NCI-H82 treated with DMSO at 0.1 percent for 48 hours (cell line): ENCODE data around the gene CCR6.

Source experiments
- DNase-seq: peaks from one replicate; lab custom pipeline; 2025; ENCODE audit not compliant: unreplicated experiment; lab: John Stamatoyannopoulos, UW

The CCR6 gene

DNA sequence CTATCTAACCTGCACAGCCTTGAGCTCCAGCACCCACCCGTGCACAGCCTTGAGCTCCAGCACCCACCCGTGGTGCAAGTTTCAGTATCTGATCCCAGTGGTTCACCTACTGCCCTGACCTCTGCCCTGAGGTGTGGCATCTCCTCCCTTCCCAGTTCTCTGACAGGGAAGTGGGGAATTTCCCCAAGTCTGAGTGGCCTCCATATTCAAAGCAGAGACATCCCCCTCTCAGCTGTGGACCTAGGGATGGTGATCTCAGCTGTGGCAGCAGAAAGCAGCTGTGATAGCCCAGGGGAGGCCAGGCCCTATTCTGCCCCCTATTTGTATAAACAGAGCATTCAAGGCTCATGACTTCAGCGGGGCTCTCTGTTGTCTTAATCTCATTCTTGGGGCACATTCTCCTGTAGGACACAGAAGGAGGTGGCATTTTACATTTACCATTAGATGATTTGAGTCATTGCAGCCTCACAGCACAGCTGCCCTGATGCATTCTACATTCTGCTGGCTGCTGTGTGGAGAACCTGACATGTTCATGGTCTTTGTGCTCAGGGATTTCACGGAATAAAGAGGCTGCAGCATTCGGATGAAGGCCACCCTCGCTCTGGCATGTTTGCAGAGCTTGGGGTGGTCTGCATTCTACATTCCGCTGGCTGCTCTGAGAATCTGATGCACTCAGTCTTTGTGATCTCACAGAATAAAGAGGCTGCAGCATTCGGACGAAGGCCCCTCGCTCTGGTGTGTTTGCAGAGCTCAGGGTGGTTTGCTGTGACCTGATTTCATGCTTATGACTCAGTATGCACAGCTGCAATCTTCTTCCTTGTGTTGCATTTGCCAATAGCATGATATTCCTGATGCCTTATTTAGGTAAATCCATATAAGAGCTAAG lies 17.9 kb downstream of the CCR6 start:
- no peak for DNase-seq

- DNase-seq = peak; percentile 19
Observed at GRCh38 chr6:167141667-167142432, 19.0 kb downstream of the CCR6 start.

GRCh38 chr6:167142433-167142761 lies 19.5 kb downstream of the CCR6 start:
- no peak for DNase-seq

DNA sequence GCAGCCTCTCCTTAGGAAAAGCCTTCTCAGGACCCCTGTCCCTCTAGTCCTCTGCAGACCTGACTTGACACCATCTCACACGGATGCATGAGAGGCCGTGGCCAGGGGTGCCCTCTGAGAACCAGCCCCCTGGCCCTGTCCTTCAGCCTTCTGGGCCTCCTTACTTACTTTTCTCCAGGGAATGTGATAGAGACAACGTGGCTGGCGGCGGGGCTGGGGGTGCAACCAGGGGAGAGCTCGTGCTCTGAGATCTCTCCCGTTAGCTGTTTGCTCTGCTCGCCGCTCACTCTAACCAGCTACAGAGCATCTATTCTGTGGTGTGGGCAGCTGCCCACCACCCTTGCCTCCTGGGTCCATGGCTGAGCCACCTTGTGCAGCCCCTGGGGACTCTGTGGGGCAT lies 20.1 kb downstream of the CCR6 start:
- no peak for DNase-seq

- DNase-seq = no peak
Observed at GRCh38 chr6:167145461-167145860, 22.6 kb downstream of the CCR6 start.

DNA sequence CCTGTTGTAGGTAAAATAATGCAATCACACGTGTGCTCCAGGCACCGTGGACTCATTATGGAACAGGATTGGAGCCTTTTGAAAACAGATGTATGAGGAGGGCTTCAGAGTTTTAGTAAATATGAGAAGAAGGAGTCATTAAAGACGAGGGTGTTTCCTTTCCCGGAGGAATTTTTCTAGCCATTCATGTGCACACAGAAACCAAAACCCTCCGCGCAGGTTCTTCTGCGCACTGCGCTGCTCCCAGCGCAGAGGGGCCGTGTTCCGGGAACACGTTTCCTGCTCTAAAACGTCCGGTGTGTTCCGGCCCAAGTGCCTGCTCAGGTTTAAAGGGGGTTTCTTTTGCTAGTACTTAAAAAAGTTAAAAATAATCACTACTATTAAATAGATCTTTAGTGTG lies 23.2 kb downstream of the CCR6 start:
- DNase-seq = no peak

- no peak for DNase-seq
Observed at GRCh38 chr6:167146977-167147376, 24.1 kb downstream of the CCR6 start.

DNA sequence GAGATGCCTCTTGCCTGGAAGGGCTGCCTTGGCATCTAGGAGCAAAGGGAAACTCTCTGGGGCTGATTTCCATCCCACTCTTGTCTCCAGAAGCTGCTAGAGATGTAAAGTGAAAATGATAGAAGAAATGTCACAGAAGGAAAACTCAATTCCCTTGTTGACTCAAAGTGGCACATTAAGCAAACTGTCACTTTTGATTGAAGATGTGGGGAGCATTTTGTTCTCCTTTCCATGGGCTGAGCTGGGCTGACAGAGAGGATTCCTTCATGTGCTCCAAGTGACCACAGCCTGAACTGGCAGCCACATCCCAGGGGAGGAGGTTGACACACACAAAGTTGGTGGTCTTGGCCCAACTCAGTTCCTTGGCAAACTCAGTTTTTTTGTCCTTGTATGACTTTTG lies 25.1 kb downstream of the CCR6 start:
- DNase-seq = no peak

DNA sequence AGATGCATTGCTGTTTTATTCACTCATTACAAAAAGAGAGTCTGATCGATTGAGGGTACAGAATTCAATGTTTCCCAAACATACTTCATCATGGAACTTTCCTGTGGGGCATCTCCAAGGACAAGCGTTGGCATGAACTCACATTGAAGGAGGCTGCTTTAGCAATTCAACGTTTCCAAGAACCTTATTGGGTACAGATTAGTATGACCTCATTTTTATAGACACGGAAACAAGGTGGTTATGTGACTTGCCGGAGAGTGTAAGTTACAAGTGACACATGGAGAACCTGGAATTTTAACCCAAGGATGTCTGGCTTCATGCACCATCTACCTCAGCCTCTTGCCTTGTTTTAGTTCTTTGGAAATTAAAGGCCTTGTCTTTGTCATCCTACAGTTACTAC lies 26.1 kb downstream of the CCR6 start:
- DNase-seq = no peak

- DNase-seq = no peak
Observed at GRCh38 chr6:167150941-167151549, 28.1 kb downstream of the CCR6 start.

DNA sequence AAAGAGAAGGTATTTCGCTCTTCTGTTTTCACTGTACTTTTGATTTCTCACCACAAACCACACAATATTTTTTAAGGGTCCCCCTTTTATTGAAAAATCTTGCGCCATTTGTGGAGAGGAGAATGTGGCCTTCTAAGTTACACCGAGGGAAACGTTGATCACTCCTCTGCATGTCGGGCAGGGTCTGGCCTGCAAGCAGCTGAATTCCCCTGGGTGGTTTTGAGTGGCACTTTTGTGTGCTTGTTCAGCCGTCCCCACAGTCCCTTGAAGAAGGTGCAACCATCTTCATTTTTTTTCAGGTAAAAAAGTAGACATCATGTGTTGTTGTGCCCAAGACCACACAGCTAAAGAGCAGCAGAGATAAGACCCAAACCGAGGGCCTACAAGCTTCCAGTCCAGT lies 28.8 kb downstream of the CCR6 start:
- no peak for DNase-seq

DNA sequence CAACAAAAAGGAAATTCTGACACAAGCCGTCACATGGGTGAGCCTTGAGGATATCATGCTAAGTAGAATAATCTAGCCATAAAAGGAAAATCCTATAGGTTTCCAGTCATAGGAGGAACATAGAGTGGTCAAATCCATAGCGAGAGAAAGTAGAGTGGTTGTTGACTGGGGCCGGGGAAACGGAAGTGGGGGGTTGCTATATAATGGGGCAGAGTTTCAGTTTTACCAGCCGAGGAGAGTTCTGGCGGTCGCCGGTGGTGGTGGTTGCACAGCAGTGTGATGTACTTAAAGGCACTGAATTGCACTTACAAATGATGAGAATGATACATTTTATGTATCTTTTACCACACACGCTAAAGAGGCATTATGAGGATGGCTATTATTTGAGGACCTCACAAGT lies 30.0 kb downstream of the CCR6 start:
- DNase-seq = no peak

DNA sequence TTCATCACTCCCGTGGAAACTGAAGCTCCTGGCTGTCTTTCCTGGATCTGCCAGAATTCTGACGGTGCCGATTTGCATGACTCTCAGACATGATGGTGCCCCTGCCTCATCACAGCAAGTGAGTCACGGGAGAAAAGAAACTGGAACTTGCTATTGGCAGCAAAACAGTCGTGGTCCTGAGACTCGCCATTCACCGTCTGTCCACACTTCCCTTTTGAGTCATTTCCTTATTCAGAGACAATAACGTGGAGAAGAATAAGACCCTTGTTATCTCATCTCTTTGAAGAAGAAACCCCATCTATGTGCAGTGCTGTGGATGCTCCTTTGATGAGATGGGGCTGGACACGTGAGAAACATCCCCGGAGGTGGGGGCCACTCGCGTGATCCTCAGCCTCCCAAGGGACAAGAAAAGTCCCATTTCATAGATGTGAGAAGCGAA lies 30.6 kb downstream of the CCR6 start:
- no peak for DNase-seq

DNA sequence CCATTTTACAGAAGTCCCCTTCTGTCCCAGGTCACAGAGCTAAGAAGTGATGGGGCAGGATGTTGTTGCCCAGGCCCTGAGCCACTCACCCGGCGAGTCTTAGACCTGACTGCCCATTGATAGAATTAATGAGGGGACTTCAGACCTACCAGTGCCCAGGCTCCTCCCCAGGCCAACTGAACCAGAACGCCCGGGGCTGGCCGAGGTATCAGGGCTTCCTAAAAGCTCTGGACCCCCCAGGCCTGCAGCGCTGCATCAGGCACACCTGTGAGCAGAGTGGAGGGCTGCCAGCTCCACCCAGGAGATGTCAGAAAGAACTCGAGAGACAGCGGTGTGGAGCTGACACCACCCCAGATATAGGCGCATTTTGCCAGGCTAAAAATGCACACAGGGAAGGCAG lies 31.4 kb downstream of the CCR6 start:
- no peak for DNase-seq

DNA sequence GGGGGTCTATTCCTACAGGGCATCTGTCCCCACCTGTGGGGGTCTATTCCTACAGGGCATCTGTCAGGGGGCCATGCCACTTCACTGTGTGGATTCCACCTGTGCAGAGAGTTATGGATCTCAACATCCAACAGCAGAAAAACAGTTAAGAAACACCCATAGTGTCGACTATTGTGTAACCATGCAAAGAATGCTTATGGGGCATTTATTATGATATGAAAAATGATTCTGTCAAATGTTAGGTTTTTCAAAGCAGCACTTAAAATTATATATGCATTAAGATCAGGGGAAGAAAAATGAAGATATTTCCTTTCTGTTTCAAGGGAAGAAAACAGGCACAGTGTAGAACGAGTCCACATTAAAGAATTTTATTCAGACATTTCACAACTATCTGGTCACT lies 32.0 kb downstream of the CCR6 start:
- no peak for DNase-seq

- no peak for DNase-seq
Observed at GRCh38 chr6:167157414-167157813, 34.5 kb downstream of the CCR6 start.

DNA sequence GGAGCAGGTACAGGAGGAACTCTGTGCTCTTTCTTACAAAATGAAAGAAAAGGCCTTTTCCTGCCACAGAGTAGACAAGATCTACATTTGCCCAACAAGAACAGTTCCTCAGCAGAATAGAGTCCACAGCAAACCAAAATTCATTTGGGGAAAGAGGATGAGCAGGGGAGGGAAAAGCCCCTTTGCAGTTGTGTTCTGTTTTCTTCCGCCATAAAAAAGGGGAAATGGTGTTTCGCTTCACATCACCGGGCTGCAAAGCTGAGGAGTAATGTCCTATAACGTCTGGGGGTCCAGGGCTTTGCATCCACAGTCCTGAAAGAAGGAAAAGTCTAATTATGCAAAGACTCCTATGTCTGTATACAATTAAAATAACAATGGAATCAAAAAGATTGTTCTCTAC lies 35.0 kb downstream of the CCR6 start, which contains the start of gene GPR31:
Gene GPR31, minus strand, starts transcription at position 118 of the 400 bp plus-strand sequence. CDS start 149 bp downstream, outside the sequence.
- DNase-seq = no peak

DNA sequence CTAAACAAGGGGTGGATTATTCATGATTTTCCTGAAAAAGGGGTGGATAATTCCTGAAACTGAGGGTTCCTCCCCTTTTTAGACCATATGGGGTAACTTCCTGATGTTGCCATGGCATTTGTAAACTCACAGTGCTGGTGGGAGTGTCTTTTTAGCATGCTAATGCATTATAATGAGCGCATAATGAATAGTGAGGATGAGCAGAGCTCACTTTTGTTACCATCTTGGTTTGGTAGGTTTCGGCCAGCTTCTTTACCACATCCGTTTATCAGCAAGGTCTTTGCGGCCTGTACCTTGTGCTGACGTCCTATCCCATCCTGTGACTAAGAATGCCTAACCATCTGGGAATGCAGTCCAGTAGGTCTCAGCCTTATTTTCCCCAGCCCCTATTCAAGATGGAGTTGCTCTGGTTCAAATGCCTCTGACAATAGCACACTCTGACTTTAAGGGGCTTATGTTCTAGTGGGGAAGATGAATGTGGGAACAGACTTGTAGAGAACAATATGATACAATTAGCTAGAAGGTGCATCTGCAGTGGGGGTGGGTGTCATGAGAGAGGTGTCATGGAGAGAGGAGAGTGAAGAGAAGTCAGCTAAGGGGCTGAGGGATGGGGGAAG lies 39.1 kb downstream of the CCR6 start:
- DNase-seq = no peak

- DNase-seq = no peak
Observed at GRCh38 chr6:167162591-167162990, 39.7 kb downstream of the CCR6 start.

DNA sequence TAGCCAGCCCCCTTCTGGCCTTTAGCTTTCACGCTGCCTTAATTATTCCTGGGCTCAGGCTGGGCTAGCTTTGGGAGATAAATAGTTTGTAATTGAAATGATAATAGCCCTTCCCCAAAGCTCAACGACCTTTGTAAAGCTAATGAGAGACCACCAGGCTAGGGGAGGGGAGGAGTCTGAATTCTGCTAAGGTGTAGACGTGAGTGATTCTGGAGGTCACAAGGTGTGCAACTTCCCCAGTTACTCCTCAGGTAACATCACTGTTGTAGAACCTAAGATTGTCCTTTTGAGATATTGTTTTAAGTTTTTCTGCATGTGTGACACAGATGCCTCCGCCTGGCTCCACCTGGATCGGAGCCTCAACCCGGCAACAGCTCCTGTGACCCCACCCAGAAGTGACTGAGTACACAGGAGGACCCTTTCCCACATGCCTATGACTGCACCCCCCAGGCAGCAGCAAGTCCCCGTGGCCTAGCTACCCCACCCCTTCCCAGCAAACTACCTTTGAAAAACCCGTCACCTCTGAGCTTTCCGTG lies 40.6 kb downstream of the CCR6 start:
- DNase-seq = no peak

DNA sequence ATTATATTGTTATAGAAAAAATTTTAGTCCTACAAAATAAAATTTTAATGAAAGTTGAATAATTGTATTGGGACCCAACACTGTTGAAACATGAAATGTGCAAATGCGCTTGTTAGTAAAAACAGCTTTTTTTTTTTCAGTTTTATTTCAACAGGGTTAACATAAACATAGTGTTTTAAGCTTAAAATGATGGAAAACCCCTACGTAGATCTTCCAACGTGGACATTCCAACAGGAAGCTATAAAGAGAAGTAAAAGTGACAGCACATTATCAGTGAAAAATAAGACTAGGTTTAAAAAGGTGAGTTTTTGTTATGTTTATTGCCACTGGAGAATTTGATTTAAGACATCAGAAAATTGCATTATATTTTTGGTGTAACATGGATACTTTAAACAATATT lies 41.4 kb downstream of the CCR6 start:
- no peak for DNase-seq
